SIG-M5 treated with dmso at 0.1 percent for 504 hours (cell line): ENCODE results near the gene PDGFA.

Experiments
- DNase-seq: peaks from one replicate; lab custom pipeline; 2025; ENCODE audit not compliant: unreplicated experiment; lab: John Stamatoyannopoulos, UW

Gene PDGFA

DNA sequence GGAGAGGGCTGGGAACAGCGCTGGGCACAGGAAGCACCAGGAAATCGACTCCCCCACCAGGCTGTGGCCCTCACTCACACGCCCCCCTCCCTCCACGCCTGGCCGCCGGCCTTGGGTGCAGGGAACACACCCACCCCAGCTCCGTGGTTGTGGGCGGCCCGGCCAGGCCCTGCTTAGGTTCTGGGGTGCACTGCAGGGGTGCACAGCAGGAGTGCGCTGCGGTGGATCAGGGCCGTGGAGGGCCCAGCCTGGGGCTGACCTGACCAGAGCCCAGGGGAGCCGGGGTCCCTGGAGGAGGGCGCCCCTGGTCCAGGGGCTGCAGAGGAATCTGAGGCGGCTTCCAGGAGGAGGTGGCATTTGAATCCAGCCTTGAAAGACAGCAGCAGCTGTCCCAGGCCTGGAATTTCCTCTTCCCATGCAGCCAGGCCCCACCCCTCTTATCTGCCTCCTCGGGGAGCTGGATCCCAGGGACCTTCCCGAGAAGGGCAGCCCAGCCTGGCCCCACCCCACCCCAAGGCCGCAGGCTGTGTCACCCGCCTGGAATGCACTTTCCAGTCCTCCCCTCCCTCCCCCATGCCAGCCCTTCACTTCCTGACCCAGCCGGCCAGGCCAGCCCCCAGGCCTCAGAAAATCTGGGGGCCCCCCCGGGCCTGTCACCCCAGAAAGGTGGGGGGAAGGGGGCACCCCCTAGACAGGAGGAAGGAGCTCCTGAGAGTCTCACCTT is 18.4 kb upstream of the PDGFA start:
- peak; percentile 54 for DNase-seq

DNA sequence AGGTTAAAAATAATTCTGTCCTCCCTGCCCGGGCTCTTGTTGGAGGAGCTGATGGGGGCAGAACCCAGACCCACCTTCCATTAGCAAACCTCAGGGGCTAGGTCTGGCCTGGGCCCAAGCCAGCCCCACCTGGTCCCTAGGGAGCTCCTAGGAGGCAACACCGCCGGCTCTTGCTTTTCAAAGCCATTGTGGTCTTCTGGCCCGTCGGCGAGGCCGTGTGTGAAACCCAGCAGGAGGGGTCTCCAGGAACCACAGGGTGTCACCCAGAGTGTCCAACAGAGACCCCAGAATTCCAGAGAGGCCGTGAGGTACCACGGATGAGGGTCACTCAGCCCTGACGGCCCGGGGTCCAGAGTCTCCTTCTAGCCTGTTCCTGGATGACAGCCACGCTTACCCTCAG is 16.6 kb upstream of the PDGFA start:
- no peak for DNase-seq

DNA sequence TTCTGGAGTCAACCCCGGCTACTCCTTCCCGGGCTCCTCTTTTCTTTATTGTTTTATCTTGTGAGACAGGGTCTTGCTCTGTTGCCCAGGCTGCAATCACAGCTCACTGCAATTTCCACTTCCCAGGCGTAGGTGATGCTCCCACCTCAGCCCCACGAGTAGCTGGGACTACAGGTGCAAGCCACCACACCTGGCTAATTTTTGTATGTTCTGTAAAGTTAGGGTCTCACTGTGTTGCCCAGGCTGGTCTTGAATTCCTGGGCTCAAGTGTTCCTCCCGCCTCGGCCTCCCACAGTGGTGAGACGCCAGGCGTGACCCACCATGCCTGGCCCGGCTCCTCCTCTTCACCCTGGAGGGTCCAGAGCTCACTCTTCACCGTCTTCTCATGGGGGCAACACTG is 15.3 kb upstream of the PDGFA start:
- DNase-seq, result no peak

DNA sequence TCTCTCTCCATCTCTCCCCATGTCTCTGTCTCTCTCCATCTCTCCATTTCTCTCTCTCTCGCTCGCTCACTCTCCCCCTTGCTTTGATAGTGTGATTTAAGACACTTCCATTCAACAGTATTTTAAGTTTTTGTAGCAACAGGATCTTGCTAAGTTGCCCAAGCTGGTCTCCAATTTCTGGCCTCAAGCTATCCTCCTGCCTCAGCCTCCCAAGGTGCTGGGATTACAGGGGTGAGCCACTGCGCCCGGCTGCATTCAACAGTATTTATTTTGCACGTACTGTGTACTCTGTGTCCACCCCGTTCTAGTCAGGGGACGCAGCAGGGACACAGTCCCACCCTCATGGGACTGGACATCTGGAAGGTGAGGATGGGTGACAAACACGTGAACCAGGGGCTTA is 14.4 kb upstream of the PDGFA start:
- DNase-seq, result no peak

DNA sequence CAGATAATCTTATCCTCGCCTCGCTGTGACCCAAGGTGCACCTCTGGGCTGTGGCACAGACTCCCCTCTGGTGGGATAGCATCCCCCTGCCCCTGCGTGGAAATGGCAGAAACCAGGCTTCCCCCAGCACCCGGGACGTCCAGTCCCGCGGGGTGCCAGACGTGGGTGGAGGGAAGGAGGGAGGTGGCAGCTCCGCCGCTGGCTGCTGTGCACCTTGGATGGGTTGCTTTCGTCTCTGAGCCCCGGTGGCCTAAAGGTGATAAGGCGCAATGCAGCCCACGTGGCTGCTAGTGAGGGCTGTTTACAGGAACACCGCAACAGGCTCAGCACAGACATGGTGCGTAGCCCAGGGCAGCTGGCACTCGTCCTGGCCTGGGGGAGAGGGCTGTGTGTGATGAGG is 13.6 kb upstream of the PDGFA start:
- no peak for DNase-seq

DNA sequence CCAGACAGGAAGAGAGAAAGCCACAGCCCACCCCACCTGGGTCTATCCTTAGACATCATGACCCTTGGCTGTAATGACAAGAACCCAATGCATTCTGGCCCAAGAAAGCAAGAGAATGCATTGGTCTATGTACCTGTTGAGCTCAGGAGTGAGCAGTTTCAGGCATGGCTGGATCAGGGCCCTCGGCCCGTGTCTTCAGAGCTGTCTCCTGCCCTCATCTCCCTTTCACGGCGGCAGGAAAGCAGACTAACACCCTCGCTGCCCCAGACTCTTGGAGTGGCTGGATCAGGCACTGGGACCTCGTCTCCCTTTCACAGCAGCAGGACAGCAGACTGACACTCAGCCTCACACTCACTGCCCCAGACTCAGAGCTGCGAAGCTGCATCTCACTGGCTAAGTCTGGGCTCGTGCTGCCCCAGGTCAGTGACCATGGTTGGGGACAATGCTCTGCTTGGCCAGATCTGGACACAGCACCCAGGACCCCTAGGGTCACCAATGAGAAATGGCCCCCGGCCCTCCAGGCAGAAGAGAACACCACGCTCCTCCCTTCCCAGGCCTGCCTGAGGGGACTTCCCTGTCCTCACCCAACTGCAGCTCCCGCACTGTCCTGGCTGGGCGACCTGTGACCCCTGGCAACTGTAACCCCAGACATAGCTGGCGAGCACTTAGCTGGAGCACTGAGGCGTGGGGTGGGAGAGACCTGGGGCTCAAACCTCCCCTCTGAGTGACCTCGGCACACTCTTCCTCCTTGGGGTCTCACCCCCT is 12.9 kb upstream of the PDGFA start:
- DNase-seq, result no peak

DNA sequence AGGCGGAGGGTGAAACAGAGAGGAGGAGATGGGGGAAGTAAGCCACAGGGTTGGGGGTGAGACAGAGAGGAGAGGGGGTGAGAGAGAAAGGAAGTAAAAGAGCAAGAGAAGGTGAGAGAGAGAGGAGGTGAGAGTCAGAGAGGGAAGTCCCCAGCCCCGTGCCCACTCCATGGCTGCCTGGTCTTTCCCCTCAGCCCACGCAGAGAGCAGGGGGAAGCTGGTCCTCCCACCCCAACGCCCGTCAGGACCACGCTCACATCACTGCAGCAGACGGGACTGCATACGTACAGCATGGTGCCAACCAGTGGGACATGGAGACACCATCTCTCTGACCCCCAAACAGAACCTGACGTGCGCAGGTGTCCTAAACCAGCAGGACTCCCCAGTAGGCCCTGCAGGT is 12.1 kb upstream of the PDGFA start:
- DNase-seq, result no peak

DNA sequence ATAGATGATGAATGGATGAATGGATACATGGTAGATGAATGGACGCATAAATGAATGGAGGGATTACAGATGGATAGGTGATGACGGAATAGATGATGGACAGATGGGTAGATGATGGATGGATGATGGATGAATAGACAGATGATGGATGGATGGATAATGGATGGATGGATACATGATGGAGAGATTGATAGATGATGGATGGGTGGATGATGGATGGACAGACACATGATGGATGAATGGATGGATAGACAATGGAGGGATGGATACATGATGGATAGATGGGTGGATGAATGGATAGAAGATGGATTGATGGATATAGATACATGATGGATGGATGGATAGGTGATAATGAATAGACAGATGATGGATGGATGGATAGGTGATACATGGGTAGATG is 8.8 kb upstream of the PDGFA start:
- DNase-seq, result no peak

DNA sequence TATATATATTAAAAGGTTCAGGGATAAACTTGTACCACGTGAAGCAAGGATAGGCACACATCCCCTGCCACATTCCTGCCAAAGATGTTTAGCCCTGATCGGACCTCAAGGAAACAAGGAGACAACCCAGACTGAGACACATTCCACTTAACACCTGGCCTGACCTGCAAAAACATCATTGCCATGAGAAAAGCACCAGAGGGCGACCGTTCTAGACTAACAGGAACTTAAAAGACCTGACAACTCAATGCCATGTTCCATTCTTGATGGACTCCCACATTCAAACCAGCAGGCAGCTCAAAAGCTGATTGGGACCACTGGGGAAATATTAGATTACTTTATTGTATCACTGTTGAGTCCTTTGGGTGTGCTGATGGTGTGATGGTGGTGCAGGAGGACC is 8.1 kb upstream of the PDGFA start:
- peak; percentile 13 for DNase-seq

DNA sequence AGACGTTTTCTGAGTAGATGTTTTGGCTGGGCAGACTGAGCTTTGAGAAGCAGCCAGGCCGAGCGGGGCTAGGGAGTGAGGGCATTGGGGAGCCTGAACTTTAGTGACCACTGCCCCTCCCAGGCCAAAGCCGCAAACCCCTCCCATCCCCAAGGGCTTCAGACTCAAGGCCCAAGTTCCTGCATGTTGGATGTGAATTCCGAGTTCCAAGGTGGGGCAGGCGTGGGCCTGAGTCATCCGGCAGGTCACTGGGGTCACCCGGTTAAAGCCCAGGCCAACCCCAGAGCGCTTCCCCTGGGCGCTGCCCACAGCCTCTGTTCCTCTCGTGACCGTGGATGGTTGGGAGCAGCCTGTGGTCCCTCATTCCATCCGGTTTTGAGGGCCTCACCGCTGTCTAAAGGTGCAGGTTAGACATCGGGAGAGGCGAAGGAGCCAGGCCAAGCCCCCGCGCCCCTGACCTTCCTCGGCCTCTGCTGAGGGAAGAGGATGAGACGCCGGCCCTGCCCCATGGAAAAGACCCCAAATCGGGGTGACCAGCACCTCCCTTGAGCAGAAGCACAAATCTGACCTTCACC is 6.9 kb upstream of the PDGFA start:
- no peak for DNase-seq

DNA sequence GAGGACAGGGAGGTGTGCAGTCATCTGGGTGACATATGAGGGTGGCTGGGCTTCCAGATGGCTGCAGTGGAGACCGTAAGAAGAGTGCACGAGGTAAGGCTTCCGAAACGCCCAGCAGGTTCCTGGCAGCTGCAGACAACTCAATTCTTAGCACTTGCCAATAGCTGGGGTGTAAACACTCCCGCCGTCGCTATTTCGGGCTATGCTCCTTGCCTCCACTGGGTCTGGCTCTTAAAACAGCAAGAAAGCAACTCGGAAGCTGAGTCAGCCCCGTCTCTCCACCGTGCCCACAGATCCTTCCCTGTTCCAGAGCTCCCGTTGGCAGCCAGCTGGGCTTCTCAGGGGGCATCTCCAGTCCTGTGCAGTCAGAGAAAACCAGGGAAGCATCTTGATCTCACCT is 6.1 kb upstream of the PDGFA start:
- DNase-seq, result no peak

DNA sequence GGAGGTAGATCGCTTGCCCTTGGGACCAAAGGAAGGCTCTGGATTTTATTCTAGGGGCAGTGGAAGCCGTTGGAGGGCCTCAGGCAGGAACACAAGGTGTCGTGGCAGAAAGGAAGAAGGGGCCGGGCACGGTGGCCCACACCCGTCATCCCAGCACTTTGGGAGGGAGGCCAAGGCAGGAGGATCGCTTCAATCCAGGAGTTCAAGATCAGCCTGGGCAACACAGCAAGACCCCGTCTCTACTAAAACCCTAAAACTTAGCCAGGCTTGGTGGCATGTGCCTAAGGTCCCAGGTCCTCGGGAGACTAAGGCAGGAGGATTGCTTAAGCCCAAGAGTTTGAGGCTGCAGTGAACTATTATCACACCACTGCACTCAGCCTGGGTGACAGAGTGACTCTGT is 5.2 kb upstream of the PDGFA start:
- DNase-seq, result no peak

DNA sequence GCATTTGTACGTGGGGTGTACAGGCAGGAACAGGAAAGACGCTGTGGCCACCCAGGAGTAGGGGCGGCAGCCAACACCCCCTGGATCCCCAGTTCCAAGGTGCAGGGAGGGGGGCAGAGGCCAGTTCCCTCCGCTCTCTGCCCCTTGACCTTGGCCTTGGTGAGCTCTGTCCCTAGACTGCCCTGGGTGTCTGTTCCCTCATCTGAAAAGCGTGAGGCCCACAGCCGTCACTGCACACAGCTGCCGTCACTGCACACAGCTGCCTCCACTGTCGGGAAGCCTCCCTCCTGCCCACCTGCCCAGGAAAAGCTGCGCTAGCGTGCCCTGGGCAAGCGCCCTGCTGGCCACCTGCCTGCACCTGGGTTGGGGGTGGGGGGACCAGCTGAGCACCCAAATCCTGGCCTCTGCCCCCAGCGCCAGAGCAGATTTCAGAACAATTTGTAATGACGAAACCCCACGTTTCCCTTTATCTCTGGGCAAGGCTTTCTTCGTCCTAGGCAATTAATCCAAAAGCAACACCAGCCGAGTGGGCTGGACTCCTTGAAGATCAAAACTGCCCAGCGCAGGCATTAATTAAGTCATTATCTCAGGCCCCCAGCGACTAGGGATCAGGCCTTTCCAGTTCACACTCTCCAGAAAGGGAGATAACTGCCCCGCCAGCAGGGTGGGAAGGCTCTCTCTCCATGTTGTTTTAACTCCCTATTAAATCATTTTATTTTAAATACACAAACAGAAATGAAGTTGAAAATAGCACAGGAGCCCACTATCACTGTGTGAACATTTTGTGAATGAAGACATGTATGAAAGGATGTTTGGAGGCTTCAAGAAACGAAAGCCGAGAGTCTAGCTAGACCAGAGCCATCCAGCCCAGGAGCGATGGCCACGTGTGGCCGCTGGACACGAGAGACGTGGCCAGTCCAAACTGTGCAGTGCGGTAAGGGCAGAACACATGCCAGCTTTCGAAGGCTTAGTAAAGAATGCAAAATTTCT is 4.0 kb upstream of the PDGFA start:
- no peak for DNase-seq

DNA sequence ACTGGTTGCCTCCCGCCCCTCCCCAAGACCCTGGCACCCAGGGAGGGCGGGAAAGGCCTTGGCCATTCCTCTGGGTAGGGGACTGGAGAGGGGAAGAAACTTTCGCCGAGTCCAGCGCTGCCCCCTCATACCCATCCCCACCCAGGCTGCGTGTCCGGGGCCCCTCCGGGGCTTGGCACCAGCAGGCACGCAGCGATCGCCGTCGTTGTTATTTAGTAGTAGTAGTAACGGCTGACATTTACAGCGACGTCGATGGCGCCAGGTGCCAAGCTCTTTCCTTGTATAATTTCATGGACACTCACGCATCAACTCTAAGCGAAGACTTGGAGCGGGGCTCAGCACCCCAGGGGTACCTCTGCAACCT is 3.3 kb upstream of the PDGFA start:
- DNase-seq, result no peak

DNA sequence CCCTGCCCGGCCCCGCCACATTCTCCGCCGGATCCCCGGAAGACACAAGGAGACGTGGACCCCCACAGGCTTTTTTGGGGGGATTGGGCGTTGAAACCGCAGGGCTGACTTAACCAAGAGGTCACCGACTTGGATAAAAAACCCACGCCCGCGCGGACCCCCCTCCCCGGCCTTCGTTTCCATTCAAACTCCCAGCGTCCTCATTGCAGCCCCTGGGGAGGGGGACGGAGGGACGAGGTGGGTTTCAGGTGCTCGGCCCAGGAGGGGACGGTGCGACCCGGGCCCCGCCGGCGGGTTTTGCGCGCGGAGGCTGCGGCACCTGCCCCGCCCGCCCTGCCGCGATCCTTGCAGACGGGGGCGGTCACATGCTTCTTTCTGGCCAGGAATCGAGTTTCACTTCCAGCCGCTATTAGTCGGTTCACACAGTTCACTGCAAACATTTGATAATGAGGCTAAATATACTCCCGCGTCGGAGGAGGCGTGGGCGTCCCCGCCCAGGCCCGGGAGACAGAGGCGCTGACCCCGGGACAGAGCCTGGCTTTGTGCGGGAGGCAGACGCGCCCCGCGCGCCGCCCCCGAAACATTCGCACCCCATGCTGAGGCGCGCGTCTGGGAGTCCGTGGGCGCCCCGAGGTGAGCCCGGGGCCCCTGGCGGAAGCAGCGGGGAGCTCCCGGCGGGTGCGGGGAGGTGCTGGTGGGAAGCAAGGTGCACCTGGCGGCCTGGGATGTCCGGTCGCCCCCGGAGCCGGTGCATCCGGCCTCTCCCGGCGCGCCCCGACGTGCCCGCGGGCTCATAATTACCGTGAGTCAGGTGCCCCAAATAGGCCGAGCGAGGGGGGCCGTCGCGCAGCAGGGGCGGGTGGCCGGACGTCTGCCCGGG is 2.7 kb upstream of the PDGFA start:
- DNase-seq, result peak; percentile 71

DNA sequence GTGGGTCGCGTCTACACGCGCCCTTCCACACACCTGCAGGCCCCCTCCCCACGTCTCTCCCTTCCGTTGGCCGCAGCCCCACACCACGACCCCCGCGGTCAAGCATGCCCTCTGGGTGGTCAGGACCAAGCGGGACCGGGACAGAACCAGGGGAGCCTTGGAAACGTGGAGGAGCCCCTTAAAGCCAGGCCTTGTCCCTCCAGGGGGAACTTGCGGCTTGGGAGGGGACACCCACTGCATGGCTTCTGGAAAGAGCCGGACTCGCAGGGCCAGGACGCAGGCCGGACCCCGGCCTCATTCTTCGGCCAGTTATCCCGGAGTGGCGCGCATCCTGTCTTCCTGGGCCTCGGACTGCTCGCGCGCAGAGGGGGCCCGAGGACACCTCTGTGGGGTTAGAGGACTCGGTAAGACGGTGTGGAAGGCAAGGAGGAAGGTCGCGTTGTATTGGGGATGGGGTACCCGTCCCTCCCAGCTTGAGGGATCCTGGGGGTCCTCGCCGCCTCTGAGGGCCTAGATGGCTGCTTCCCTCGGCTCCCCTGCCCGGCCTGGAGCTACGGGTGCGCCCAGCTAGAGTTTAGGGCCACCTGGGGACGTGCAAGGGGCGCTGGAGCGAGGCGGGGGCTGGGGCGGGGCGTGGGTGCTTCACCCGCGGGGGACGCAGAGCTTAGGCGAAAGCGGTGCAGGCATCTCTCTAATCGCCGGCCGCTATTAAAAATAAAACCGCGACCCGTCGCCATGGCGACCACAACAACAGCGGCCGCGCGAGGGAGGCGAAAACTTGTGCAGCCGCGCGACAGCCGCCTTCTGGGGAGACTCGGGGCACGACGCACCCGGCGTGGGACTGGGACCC is 1.8 kb upstream of the PDGFA start:
- DNase-seq, result no peak

DNA sequence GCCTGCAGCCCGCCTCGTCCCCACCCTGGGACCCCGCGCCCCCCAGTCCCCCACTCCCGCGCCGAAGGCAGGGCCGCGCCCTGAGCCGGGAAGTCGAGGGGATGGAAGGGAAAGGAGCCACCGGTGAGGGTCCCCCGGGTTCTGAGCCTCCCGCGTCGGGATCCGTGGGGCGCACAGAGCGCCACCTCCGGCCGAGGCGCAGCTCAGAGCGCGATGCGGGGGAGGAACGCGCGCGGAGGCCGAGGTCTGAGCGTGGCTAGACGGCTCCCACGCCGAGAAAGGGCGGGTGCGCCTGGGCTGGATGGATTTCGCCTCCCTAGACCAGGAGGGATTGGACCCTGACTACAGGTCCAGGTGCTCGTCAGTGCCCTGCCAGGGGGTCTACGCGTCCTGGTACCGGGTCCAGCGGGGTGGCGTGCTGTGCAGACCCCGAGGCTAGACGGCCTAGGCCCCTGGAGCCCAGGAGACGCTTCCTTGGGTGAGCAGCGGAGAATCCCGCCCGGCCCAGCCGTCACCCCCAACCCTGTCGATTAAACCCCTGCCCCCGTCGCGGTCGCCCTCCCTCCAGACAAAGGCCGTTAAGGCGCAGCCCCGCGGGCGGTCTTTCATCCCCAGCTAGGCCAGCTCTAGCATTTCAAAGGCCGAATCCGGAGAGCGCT is 986 bp upstream of the PDGFA start:
- DNase-seq, result no peak

DNA sequence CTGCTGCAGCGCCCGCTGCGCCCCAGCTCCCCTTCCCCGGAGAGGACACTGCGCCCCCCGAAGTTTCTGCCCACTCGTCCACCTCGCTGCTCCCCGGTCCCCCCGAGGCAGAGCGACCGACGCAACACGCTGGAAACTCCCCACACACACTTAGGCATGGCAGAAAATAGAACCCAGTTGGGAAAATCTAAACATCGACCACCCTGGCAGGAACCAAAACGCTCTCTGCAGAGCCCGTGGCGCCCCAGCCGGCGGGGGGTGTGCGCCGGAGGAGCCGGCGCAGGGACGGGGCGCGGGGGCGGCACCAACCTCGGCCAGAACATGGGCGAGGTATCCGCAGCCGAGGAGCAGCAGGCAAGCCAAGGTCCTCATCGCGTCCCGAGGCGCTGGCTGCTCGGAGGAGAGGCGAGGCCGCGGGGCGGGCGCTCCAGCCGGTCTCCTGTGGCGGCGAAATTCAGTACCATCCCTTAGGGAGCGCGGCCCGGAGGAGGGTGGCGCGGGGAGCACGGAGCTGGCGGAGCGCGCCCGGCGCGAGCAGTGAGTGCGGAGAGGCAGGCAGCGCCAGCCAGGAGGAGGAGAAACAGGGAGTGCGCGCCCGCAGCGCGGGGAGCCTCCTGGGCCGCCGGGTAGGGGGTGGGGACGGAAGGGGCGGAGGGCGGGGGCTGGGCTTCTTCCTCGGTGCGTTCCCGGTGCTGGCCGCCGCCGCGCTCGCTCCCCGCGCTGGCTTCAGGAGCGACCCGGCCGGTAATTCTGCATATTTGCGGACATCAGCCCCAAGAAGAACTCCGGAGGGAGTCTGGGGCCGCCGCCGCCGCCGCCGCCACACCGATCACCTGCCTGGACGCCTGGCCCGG is 789 bp downstream of the PDGFA start:
- DNase-seq, result peak; percentile 46
